ENCODE results near the gene TACO1.

DNA sequence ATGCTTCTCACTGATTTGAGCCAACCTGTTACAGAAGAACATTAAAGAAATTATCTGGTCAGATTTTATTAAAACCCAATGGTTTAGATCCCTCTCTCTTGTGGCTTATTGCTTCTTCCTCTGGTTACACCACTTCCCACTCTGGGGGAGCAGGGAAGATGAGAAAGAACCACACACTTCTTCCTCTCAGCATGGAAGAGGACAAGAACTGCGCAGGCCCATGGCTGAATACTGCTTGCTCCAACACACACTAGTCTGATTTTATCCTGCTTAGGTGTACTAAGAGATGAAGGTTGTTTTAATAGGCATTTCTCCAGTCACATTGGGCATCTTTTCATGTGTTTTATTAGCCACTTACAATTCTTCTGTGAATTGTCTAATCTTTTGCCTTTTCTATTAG lies 49.1 kb downstream of the TACO1 start:
- TF ChIP-seq, protein P1, sequence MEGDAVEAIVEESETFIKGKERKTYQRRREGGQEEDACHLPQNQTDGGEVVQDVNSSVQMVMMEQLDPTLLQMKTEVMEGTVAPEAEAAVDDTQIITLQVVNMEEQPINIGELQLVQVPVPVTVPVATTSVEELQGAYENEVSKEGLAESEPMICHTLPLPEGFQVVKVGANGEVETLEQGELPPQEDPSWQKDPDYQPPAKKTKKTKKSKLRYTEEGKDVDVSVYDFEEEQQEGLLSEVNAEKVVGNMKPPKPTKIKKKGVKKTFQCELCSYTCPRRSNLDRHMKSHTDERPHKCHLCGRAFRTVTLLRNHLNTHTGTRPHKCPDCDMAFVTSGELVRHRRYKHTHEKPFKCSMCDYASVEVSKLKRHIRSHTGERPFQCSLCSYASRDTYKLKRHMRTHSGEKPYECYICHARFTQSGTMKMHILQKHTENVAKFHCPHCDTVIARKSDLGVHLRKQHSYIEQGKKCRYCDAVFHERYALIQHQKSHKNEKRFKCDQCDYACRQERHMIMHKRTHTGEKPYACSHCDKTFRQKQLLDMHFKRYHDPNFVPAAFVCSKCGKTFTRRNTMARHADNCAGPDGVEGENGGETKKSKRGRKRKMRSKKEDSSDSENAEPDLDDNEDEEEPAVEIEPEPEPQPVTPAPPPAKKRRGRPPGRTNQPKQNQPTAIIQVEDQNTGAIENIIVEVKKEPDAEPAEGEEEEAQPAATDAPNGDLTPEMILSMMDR (IDR thresholded peaks at IDR 0.05 in 8 of 11, conservative IDR thresholded peaks at IDR 0.05 in 3 of 11) = no peak
- TF ChIP-seq POLR2AphosphoS5 (IDR thresholded peaks at IDR 0.05) = no peak
- TF ChIP-seq POLR2A (IDR thresholded peaks at IDR 0.05) = no peak
